HCT116 (cell line): ENCODE measurements around the gene DUSP6. TPM values are rescaled to one million over a fixed set of nuclear protein-coding genes. Genes with fewer than 3 reads are reported as not detected.
A peak's percentile ranks its signal among the peaks of the same experiment; 100 is the strongest.

Source experiments
- ATAC-seq: fragments of 200-7000 bp; cut with Tn5 transposase; 2 replicates; pipeline ENCODE4 v1.9.1; 2020; ENCODE audit warnings: mild to moderate bottlenecking, moderate library complexity
- BruUV-seq: library from RNA; stranded (reverse); fragments of 400-500 nt; replicated peaks from 2 replicates; lab custom pipeline; 2021; lab: Mats Ljungman, UMichigan
- CTCF ChIA-PET: fragments of 300-600 bp; sonication (Branson Sonifier 250); formaldehyde crosslinking; loops from one replicate; lab custom pipeline; 2021; ENCODE audit warnings: antibody characterized with exemption; lab: Charles Lee
- POLR2A ChIA-PET: fragments of 300-600, 350-600 bp; sonication (Branson Sonifier 250); formaldehyde crosslinking; loops from one replicate; lab custom pipeline; 2021; ENCODE audit warnings: antibody characterized with exemption; lab: Charles Lee
- RAD21 ChIA-PET, 2 experiments: fragments of 300-600 bp; sonication (Branson Sonifier 250); formaldehyde crosslinking; loops; one replicate each; lab custom pipeline; 2023; ENCODE audit warnings: low total read pairs in 2 of 2; ENCODE audit not compliant: uncharacterized antibody in 2 of 2, unreplicated experiment in 2 of 2, low non-redundant PET in 1 of 2; lab: Charles Lee
- DNase-seq: peaks from one replicate; pipeline ENCODE4 v3.0.0-alpha.2; 2010; ENCODE audit warnings: low read depth, low spot score
- H2AFZ ChIP-seq: fragments of 200-600 bp; shearing (Covaris generic), sonication (generic); 2 replicates; pipeline ENCODE4 v1.6.1; 2017; ENCODE audit warnings: low read depth, mixed run types, mixed read lengths, antibody characterized with exemption, low read length; ENCODE audit not compliant: poor library complexity, severe bottlenecking
- H3K27ac ChIP-seq: 2 replicates; pipeline ENCODE4 v1.5.1; 2012; ENCODE audit warnings: low read depth, low read length
- H3K27me3 ChIP-seq: fragments of 200-600 bp; sonication (generic); 2 replicates; pipeline ENCODE4 v1.6.1; 2016; ENCODE audit warnings: mixed run types, low read length, mixed read lengths; ENCODE audit not compliant: insufficient read depth
- H3K36me3 ChIP-seq, 2 experiments: fragments of 200-500 bp in 1 of 2; fragments of 200-600 bp in 1 of 2; sonication (Bioruptor generic) in 1 of 2; sonication (generic) in 1 of 2; 2 replicates each; pipeline versions ENCODE4 v1.5.1 to v1.6.1; 2014 to 2016; ENCODE audit warnings: low read length in 2 of 2, inconsistent platforms in 1 of 2, mixed read lengths in 1 of 2, mixed run types in 1 of 2; ENCODE audit not compliant: insufficient read depth in 2 of 2, control insufficient read depth in 1 of 2
- H3K4me1 ChIP-seq, 2 experiments: fragments of 200-600 bp in 1 of 2; sonication (generic) in 1 of 2; 2 replicates each; pipeline versions ENCODE4 v1.5.1 to v1.6.1; 2012 to 2017; ENCODE audit warnings: low read length in 2 of 2, inconsistent platforms in 1 of 2, mild to moderate bottlenecking in 1 of 2, mixed read lengths in 1 of 2, mixed run types in 1 of 2, moderate library complexity in 1 of 2; ENCODE audit not compliant: insufficient read depth in 2 of 2, control insufficient read depth in 1 of 2
- H3K4me2 ChIP-seq: fragments of 200-600 bp; sonication (generic); 2 replicates; pipeline ENCODE4 v1.6.1; 2017; ENCODE audit warnings: mixed run types, low read length, mixed read lengths
- H3K4me3 ChIP-seq, 2 experiments: fragments of 200-600 bp in 1 of 2; sonication (generic) in 1 of 2; replicated peaks in 1 of 2; 2 replicates each; pipeline ENCODE4 v1.5.1; 2011 to 2016; ENCODE audit warnings: low read length in 2 of 2, control low read depth in 1 of 2, low read depth in 1 of 2, mild to moderate bottlenecking in 1 of 2, mixed read lengths in 1 of 2, mixed run types in 1 of 2
- H3K79me2 ChIP-seq: fragments of 200-600 bp; sonication (generic); 2 replicates; pipeline ENCODE4 v1.6.1; 2017; ENCODE audit warnings: mild to moderate bottlenecking, mixed run types, low read length, moderate library complexity, mixed read lengths; ENCODE audit not compliant: insufficient read depth
- H3K9ac ChIP-seq: fragments of 200-600 bp; sonication (generic); 2 replicates; pipeline ENCODE4 v1.6.1; 2016; ENCODE audit warnings: low read length, mixed read lengths
- H3K9me2 ChIP-seq: fragments of 200-600 bp; sonication (generic), shearing (Covaris generic); 2 replicates; pipeline ENCODE4 v1.6.1; 2017; ENCODE audit warnings: mixed run types, mild to moderate bottlenecking, moderate library complexity; ENCODE audit not compliant: insufficient read depth
- H3K9me3 ChIP-seq, 2 experiments: fragments of 200-500 bp in 1 of 2; fragments of 200-600 bp in 1 of 2; sonication (Bioruptor generic) in 1 of 2; sonication (generic) in 1 of 2; 2 replicates each; pipeline ENCODE4 v1.6.1; 2014 to 2017; ENCODE audit warnings: low read length in 2 of 2, mixed read lengths in 2 of 2, inconsistent platforms in 1 of 2, low read depth in 1 of 2, mild to moderate bottlenecking in 1 of 2, mixed run types in 1 of 2, moderate library complexity in 1 of 2; ENCODE audit not compliant: control insufficient read depth in 1 of 2, insufficient read depth in 1 of 2
- H4K20me1 ChIP-seq: fragments of 200-600 bp; sonication (generic), shearing (Covaris generic); 2 replicates; pipeline ENCODE4 v1.6.1; 2017; ENCODE audit warnings: mixed run types, mild to moderate bottlenecking, moderate library complexity; ENCODE audit not compliant: insufficient read depth
- ATF3 ChIP-seq: IDR thresholded peaks from 2 replicates; pipeline ENCODE4 v1.6.1; 2012
- CBX3 ChIP-seq: IDR thresholded peaks from 2 replicates; pipeline ENCODE4 v1.6.1; 2012; ENCODE audit warnings: low read depth
- CTCF ChIP-seq, 3 experiments: fragments of 200-600 bp in 1 of 3; sonication (generic) in 1 of 3; IDR thresholded peaks in 2 of 3; conservative IDR thresholded peaks in 1 of 3; 2 replicates each; pipeline ENCODE4 v1.5.1; 2012 to 2017; ENCODE audit warnings: low read depth in 2 of 3, low read length in 2 of 3, antibody characterized with exemption in 1 of 3, borderline replicate concordance in 1 of 3, control low read depth in 1 of 3, mild to moderate bottlenecking in 1 of 3, mixed read lengths in 1 of 3, mixed run types in 1 of 3, moderate library complexity in 1 of 3; ENCODE audit not compliant: insufficient read depth in 1 of 3
- ELF1 ChIP-seq: IDR thresholded peaks from 2 replicates; pipeline ENCODE4 v1.6.1; 2012; ENCODE audit warnings: low read depth, borderline replicate concordance
- FOSL1 ChIP-seq: IDR thresholded peaks from 2 replicates; pipeline ENCODE4 v1.6.1; 2012; ENCODE audit warnings: low read depth
- JUND ChIP-seq: IDR thresholded peaks from 2 replicates; pipeline ENCODE4 v1.6.1; 2012
- POLR2A ChIP-seq: IDR thresholded peaks from 2 replicates; pipeline ENCODE4 v1.7.0; 2011; ENCODE audit warnings: borderline replicate concordance; ENCODE audit not compliant: insufficient read depth, insufficient read length; ENCODE audit errors: extremely low read depth
- POLR2AphosphoS5 ChIP-seq: IDR thresholded peaks from 2 replicates; pipeline ENCODE4 v1.6.1; 2011; ENCODE audit warnings: mild to moderate bottlenecking, low read depth, low read length, moderate library complexity
- SRF ChIP-seq: IDR thresholded peaks from 2 replicates; pipeline ENCODE4 v1.6.1; 2012; ENCODE audit warnings: low read depth
- ZFX ChIP-seq: fragments of 450-650 bp; IDR thresholded peaks from 2 replicates; pipeline ENCODE4 v1.6.1; 2017
- ZNF274 ChIP-seq: fragments of 200-500 bp; sonication (Bioruptor generic); IDR thresholded peaks from 2 replicates; pipeline ENCODE4 v1.6.1; 2014; ENCODE audit warnings: mild to moderate bottlenecking, low read depth, low read length, inconsistent platforms
- intact Hi-C: fragments of 100-400 bp; cut with micrococcal nuclease; formaldehyde crosslinking; loops from 2 replicates; pipeline ENCODE4 v1.10.0; 2022
- total RNA-seq: library from RNA; stranded (reverse); gene quantifications from one replicate; pipeline ENCODE4 v1.2.1, GENCODE V29; 2021; ENCODE audit not compliant: unreplicated experiment

Gene DUSP6
- total RNA-seq, 1 experiment from 2014 or later, result 219 TPM

GRCh38 chr12:89355243-89356068, 3.2 kb upstream of the DUSP6 start:
- intact Hi-C loops, result no loop called here
- H3K9me2 ChIP-seq, result no peaks in the 10 kb centered on the region
- no peaks in the 10 kb centered on the region for H3K9me3 ChIP-seq
- DNase-seq, result no peak
- no TSS peak for BruUV-seq
- peak overlapping the region; percentile 90 to 94 for H3K4me3 ChIP-seq
- ChIA-PET POLR2A (interaction anchor here (1.9 kb wide), 1 partner anchor 147 kb away, joined by 4 read pairs; no protein-coding TSS in a partner anchor), RAD21 (no interaction called here)
- no peak overlapping the region for H2AFZ ChIP-seq
- H3K27ac ChIP-seq, result peak overlapping the region; percentile 99
- TF ChIP-seq CTCF (IDR thresholded peaks at IDR 0.05 in 2 of 3, conservative IDR thresholded peaks at IDR 0.05 in 1 of 3; ENCODE audit: borderline replicate concordance in 1 of 3, insufficient read depth in 1 of 3, low read depth in 2 of 3, low read length in 2 of 3) (peak in 2 of 3 experiments; percentile 30 to 33; a peak in 2 of 6 replicates), SRF (no peak)
- TF ChIP-seq, all 23 proteins: peak for 1
- CTCF ChIA-PET, result no interaction called here
- Histone ChIP-seq H3K4me1 (peaks cover 23 to 30% of the 10 kb centered on the region in 2 experiments), H3K36me3 (peaks cover under 1% of the 10 kb centered on the region in 2 experiments; a peak in 2 of 4 replicates), H3K27me3 (no peaks in the 10 kb centered on the region), H3K79me2 (peaks cover 24% of the 10 kb centered on the region), H4K20me1 (no peaks in the 10 kb centered on the region), H3K9ac (peak overlapping the region; percentile 84), H3K4me2 (peak overlapping the region; percentile 92)
- ATAC-seq, result no peak

- Histone ChIP-seq H3K79me2 (peaks cover 32% of the 10 kb centered on the region), H3K9me3 (no peaks in the 10 kb centered on the region), H2AFZ (peak overlapping the region; percentile 31), H3K4me3 (peak overlapping the region; percentile 90 to 94), H3K9ac (peak overlapping the region; percentile 84), H3K27me3 (no peaks in the 10 kb centered on the region), H4K20me1 (no peaks in the 10 kb centered on the region), H3K36me3 (peaks cover 8 to 9% of the 10 kb centered on the region in 2 experiments; a peak in 3 of 4 replicates), H3K9me2 (no peaks in the 10 kb centered on the region), H3K27ac (peak overlapping the region; percentile 99), H3K4me1 (peaks cover 25 to 38% of the 10 kb centered on the region in 2 experiments), H3K4me2 (peak overlapping the region; percentile 92)
- intact Hi-C loops, result loop anchor here (5.0 kb wide), 3 partner anchors 127 to 422 kb away; partner anchors contain the start of gene POC1B
- BruUV-seq, result no TSS peak
- DNase-seq, result no peak
- ChIA-PET RAD21 (interaction anchor here in 1 of 2 experiments (1.3 kb wide), 1 partner anchor 200 kb away, joined by 3 read pairs; no protein-coding TSS in a partner anchor), CTCF (no interaction called here), POLR2A (interaction anchor here (0.9 to 3.2 kb wide), 6 partner anchors 10 to 146 kb away, joined by 3 to 17 read pairs (median 5); no protein-coding TSS in a partner anchor)
- no peak for ATAC-seq
- TF ChIP-seq ZNF274, result no peak
- TF ChIP-seq JUND, result no peak
- no peak for TF ChIP-seq POLR2AphosphoS5
- no peak for TF ChIP-seq FOSL1
- no peak for TF ChIP-seq ATF3
- TF ChIP-seq POLR2A, result no peak
- TF ChIP-seq CTCF (IDR thresholded peaks at IDR 0.05 in 2 of 3, conservative IDR thresholded peaks at IDR 0.05 in 1 of 3; ENCODE audit: borderline replicate concordance in 1 of 3, insufficient read depth in 1 of 3, low read depth in 2 of 3, low read length in 2 of 3), result no peak
- TF ChIP-seq ZFX, result no peak
- TF ChIP-seq CBX3, result no peak
- TF ChIP-seq ELF1, result no peak
Measured at GRCh38 chr12:89354612-89355067, 2.3 kb upstream of the DUSP6 start.
